GM18498 (cell line): ENCODE results near the gene CAPN2.

Source experiments
- ATAC-seq: cut with Tn5 transposase; IDR thresholded peaks from one replicate; pipeline ENCODE4 v1.9.1; 2021; ENCODE audit warnings: mild to moderate bottlenecking, moderate library complexity; ENCODE audit not compliant: unreplicated experiment

CAPN2 gene

DNA sequence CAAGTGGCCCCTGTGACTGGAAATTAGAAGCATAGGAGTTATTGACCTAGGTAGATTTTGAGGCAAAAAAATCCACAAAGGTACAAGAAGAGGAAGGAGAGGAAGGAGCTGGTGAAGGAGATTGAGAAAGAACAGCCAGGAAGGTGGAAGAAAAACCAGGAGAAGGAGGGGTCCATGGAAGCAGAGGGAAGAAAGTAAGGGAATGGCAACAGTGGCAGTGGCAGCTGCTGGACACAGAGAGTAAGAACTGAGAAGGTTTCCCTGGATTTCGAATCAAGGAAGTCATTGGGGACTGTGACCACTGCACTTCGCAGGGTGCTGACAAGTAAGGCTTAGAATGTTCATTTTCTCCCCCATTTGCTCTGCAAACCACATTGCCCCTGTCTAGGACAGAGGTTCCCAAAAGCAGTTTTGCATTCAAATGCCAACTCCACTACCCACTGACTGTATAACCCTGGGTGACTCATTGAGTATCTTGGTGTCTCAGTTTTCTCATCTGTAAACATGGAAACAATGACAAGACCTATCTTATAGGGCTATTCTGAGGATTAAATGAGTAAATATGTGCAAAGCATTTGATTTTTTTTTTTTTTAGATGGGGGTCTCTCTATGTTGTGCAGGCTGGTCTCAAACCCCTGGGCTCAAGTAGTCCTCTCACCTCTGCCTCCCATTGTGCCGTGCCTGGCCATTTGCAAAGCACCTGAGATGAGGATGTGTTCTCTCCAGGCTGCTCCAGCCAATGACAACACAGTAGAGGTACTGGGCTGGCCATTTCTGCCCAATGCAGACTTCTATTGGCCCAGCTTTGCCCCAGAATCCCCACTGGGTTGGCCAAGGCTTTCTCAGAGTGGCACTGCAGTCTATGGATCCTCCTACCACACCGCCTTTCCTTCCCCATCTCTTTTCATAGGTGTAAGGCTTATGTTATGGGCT, 9.3 kb upstream of the CAPN2 start:
- no peak for ATAC-seq

DNA sequence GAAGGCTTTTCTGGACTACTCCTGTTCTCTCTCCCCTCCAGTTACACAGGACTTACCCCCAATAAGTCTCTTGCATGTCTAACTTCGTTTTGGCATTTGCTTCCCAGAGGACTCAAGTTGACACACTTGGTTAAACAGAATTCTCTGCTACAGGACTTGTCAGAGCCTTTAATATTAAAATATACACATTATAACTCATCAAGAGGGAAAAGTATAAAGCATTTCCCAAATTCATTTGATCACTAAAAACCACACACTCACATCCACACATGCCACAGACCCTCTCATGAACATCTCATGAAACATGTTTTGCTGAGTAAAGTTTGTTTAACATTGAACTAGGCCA, 8.7 kb upstream of the CAPN2 start:
- ATAC-seq = no peak

GRCh38 chr1:223704921-223705878, 7.1 kb upstream of the CAPN2 start:
- no peak for ATAC-seq

DNA sequence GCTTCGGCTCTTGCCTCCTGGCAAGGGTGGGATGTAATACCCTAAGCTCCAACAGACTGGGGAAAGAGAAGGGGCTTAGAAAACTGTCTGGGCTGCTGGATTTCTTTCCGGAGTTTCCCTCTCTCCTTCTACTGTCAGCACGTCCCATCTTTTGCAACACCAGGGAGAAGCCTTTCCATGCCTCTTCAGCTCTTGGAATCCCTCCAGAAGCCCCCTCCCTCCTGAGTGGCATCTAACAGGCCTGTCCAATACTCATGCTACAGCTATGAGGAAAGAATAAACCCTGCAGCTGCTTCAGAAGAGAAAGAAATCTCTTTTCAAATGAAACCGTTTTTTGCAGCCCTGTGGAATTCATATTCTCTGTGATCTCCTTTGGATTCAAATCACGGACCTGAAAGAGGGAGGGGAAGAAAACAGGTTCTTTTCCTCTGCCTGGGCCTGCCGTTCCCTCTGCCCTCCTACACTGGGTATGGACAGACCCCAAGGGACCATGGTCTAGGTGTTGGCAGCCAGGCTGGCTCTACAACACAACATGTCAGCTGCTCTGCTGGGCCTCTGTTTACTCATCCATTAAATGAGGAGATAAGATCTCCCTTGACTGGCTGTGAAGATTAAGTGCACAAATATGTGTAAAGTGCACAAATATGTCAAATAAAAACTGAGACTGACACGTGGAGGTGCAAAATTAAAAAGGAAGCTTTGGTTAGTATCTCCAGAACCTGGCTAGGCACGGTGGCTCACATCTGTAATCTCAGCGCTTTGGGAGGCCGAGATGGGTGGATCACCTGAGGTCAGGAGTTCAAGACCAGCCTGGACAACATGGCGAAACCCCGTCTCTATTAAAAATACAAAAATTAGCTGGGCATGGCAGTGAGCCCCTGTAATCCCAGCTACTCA, 6.0 kb upstream of the CAPN2 start:
- no peak for ATAC-seq

DNA sequence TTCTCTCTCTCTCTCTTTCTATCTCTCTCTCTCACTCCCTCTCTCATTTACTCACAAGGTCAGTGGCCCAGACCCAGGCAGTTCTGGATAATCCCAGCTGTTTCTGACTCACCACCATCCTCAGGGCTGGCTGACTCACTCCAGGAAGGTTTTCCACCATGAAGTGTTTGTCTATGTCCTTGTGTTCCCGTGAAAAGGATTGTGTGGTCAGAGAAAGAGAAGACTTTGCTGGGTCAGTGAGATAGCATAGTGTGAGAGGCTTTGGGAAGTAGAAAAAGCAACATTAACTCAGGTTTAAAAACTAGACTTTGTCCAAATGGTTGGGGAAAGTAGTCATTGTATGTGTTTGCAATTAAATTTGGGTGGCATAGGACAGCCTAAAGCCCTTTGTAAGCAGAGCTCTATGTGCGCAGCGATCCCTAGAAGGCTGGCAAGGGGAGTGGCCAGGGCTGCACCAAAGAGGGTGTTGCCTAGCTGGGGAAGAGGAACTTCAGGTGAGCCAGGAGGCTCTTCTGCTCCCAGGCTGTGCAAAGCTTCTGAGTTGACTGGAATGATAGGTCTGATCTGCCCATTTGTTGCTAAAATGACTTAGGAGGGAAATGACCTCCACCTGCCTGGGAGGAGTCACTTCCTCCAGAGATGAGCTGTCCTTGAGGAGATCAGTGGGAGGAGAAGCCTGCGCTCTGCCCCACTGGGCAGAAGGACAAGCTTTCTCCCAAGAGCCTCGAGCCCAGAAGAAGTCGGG, 4.9 kb upstream of the CAPN2 start:
- ATAC-seq = no peak

- ATAC-seq = no peak
Observed at GRCh38 chr1:223708001-223708359, 4.4 kb upstream of the CAPN2 start.

GRCh38 chr1:223708651-223709268, 3.6 kb upstream of the CAPN2 start:
- no peak for ATAC-seq

GRCh38 chr1:223709598-223709997, 2.7 kb upstream of the CAPN2 start:
- ATAC-seq = no peak

DNA sequence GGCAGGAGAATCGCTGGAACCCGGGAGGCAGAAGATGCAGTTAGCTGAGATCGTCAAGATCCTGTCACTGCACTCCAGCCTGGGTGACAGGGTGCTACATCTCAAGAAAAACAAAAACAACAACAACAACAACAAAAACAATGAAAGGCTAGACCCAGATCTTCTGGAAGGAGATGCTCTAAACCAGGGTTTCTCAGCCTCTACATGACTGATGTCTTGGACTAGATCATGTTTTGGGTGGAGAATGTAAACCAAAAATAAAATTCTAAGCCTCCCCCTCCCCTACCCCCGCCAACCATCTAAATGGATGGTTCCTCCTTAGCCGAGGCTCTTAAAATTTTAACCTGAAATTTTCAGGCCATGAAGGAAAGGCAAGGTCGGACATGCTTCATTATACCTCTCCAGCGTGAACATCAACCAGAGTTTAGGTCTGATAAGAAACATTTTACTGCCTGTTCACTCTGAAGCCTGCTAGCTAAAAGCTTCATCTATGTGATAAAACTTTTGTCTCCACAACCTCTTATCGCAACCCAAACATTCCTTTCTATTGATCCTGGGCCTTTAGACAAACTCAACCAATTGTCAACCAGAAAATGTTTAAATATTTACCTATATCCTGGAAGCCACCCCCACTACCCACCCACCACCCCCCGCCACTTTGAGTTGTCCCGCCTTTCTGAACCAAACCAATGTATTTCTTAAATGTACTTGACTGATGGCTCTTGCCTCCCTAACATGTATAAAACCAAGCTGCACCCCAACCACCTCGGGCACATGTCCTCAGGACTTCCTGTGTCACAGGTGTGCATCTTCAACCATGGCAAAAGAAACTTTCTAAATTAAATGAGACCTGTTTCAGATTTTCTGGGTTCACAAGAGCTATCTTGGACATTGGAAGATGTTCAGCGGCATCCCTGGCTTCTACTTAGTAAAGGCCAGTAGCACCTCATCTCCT, 1.9 kb upstream of the CAPN2 start:
- no peak for ATAC-seq

- no peak for ATAC-seq
Observed at GRCh38 chr1:223711173-223711572, 1.2 kb upstream of the CAPN2 start.

DNA sequence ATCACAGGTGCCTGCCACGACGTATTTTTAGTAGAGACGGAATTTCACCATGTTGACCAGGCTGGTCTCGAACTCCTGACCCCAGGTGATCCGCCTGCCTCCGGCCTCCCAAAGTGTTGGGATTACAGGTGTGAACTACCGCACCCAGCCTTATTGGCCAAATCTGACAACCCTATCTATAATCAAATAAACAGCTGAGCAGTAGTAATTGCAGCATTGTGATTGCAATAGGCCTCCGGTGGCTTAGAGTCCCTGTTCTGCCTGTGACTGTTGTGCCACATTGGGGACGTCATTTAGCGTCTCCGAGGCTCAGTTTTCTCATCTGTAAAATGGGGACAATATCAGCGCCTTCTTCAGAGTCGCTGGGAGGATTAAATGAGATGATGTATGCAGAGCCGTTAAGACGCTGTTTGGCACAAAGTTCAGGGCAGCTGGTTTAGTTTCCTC, 569 bp upstream of the CAPN2 start:
- ATAC-seq = no peak

GRCh38 chr1:223712850-223713474, 623 bp downstream of the CAPN2 start:
- ATAC-seq = peak; percentile 36

- ATAC-seq = no peak
Observed at GRCh38 chr1:223713546-223714420, 1.4 kb downstream of the CAPN2 start.

- ATAC-seq = no peak
Observed at GRCh38 chr1:223714421-223714724, 2.0 kb downstream of the CAPN2 start.

GRCh38 chr1:223714849-223715603, 2.7 kb downstream of the CAPN2 start:
- no peak for ATAC-seq

- no peak for ATAC-seq
Observed at GRCh38 chr1:223715604-223716172, 3.3 kb downstream of the CAPN2 start.
